ENCODE measurements around the gene CNOT10. TPM values are rescaled to one million over a fixed set of nuclear protein-coding genes. Genes with fewer than 3 reads are reported as not detected.

Gene CNOT10
- polyA plus RNA-seq, 1 of the 3 experiments (the other 2 are of a cell fraction), result 23.5 TPM

- Histone ChIP-seq H4K20me1 (ENCODE audit: insufficient read depth) (no peaks in the 10 kb centered on the region), H3K27ac (ENCODE audit: low read depth in 2 of 2, low read length in 1 of 2) (no peak overlapping the region), H3K36me3 (replicated peaks in 1 of 2; ENCODE audit: control insufficient read depth in 1 of 2, insufficient read depth in 2 of 2, low read length in 1 of 2) (no peaks in the 10 kb centered on the region), H3K4me3 (ENCODE audit: low read depth in 2 of 2, low read length in 1 of 2) (peak overlapping the region; percentile 37 to 40; a peak in 3 of 4 replicates), H3F3A (replicated peaks; ENCODE audit: insufficient read depth) (no peaks in the 10 kb centered on the region), H3K9me3 (no peaks in the 10 kb centered on the region), H3K9me2 (no peaks in the 10 kb centered on the region), H3K27me3 (ENCODE audit: insufficient read depth) (peaks cover 58% of the 10 kb centered on the region), H3K4me2 (peak overlapping the region; percentile 69; the same call in 1 of the 2 replicates), H3K4me1 (ENCODE audit: control insufficient read depth in 1 of 2, insufficient read depth in 2 of 2, low read depth in 1 of 2, low read length in 1 of 2) (no peaks in the 10 kb centered on the region; a peak in 1 of 4 replicates), H3K79me2 (ENCODE audit: insufficient read depth) (no peaks in the 10 kb centered on the region), H3K9ac (no peak overlapping the region), H2AFZ (ENCODE audit: low read depth) (no peak overlapping the region)
- TF ChIP-seq MXI1 (IDR thresholded peaks at IDR 0.05; ENCODE audit: low read depth, low read length), result 0 out of 2 replicates have a peak, but pooled peaks have one; percentile 16
- TF ChIP-seq, protein P1, sequence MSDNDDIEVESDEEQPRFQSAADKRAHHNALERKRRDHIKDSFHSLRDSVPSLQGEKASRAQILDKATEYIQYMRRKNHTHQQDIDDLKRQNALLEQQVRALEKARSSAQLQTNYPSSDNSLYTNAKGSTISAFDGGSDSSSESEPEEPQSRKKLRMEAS (IDR thresholded peaks at IDR 0.05; ENCODE audit: low read depth), result no peak
- CTCF ChIA-PET, result interaction anchor here (0.9 kb wide), 1 partner anchor 35 kb away, joined by 3 read pairs; no protein-coding TSS in a partner anchor
- 8% methylated on average over 34 of the region's 85 CpGs for WGBS (ENCODE audit: low lambda C conversion rate)
- peak; percentile 76 for DNase-seq
- POLR2A ChIA-PET, result no interaction called here
These were observed 131.7 kb downstream of the CNOT10 start for GRCh38 chr3:32816439-32817256.

GRCh38 chr3:32817257-32817557 is 132.2 kb downstream of the CNOT10 start:
- Histone ChIP-seq H3K9me3 (no peaks in the 10 kb centered on the region), H3K79me2 (ENCODE audit: insufficient read depth) (no peaks in the 10 kb centered on the region), H3K27me3 (ENCODE audit: insufficient read depth) (peaks cover 63% of the 10 kb centered on the region), H2AFZ (ENCODE audit: low read depth) (0 out of 2 replicates have a peak overlapping the region, but pooled peaks have one; percentile 16), H3K4me1 (ENCODE audit: control insufficient read depth in 1 of 2, insufficient read depth in 2 of 2, low read depth in 1 of 2, low read length in 1 of 2) (no peaks in the 10 kb centered on the region; a peak in 1 of 4 replicates), H3K4me2 (0 out of 2 replicates have a peak overlapping the region, but pooled peaks have one; percentile 19), H3K4me3 (ENCODE audit: low read depth in 2 of 2, low read length in 1 of 2) (peak overlapping the region in 1 of 2 experiments; percentile 40; a peak in 3 of 4 replicates), H3K9ac (no peak overlapping the region), H3K9me2 (no peaks in the 10 kb centered on the region), H3K36me3 (replicated peaks in 1 of 2; ENCODE audit: control insufficient read depth in 1 of 2, insufficient read depth in 2 of 2, low read length in 1 of 2) (no peaks in the 10 kb centered on the region), H3F3A (replicated peaks; ENCODE audit: insufficient read depth) (no peaks in the 10 kb centered on the region), H3K27ac (ENCODE audit: low read depth in 2 of 2, low read length in 1 of 2) (no peak overlapping the region), H4K20me1 (ENCODE audit: insufficient read depth) (no peaks in the 10 kb centered on the region)
- no peak for TF ChIP-seq ELF1 (IDR thresholded peaks at IDR 0.05)
- TF ChIP-seq EZH2phosphoT487 (IDR thresholded peaks at IDR 0.05; ENCODE audit: borderline replicate concordance, low read depth), result no peak
- TF ChIP-seq SMC3 (IDR thresholded peaks at IDR 0.05; ENCODE audit: low read depth, low read length), result no peak
- no peak for TF ChIP-seq YY1 (IDR thresholded peaks at IDR 0.05; ENCODE audit: low read depth)
- no peak for TF ChIP-seq CHD2 (IDR thresholded peaks at IDR 0.05; ENCODE audit: low read length, partially characterized antibody)
- TF ChIP-seq MEF2A (IDR thresholded peaks at IDR 0.05; ENCODE audit: borderline replicate concordance, low read depth), result no peak
- no peak for TF ChIP-seq TCF12 (IDR thresholded peaks at IDR 0.05)
- no peak for TF ChIP-seq JUND (IDR thresholded peaks at IDR 0.05)
- no peak for TF ChIP-seq CTCF (IDR thresholded peaks at IDR 0.05)
- no peak for TF ChIP-seq NRF1 (IDR thresholded peaks at IDR 0.05; ENCODE audit: low read depth, low read length)
- TF ChIP-seq, protein P1 (IDR thresholded peaks at IDR 0.05; ENCODE audit: low read depth), result no peak
- TF ChIP-seq SIN3A (IDR thresholded peaks at IDR 0.05; ENCODE audit: borderline replicate concordance, low read depth, low read length), result no peak
- TF ChIP-seq FOXM1 (IDR thresholded peaks at IDR 0.05; ENCODE audit: low read depth), result no peak
- no peak for TF ChIP-seq FOXJ3 (CRISPR knock-in tag; IDR thresholded peaks at IDR 0.05)
- TF ChIP-seq RCOR1 (IDR thresholded peaks at IDR 0.05; ENCODE audit: low read length), result no peak
- no peak for TF ChIP-seq FOSL2 (IDR thresholded peaks at IDR 0.05; ENCODE audit: borderline replicate concordance, low read depth)
- POLR2A ChIA-PET, result no interaction called here
- no peak for DNase-seq
- 19% methylated on average over 4 of the region's 49 CpGs for WGBS (ENCODE audit: low lambda C conversion rate)
- CTCF ChIA-PET, result interaction anchor here (0.9 kb wide), 1 partner anchor 35 kb away, joined by 3 read pairs; no protein-coding TSS in a partner anchor
